Body of pancreas (tissue), 4 donors: ENCODE data around the gene UMAD1. TPM values are rescaled to one million over a fixed set of nuclear protein-coding genes. Genes with fewer than 3 reads are reported as not detected.

ENCODE experiments used
- ATAC-seq: fragments of 150-250 bp; one replicate; pipeline ENCODE4 v1.9.1; 2016
- DNase-seq, 4 donors: peaks; one replicate each; pipeline ENCODE4 v3.0.0-alpha.2; 2019
- H3K27ac ChIP-seq, 4 donors: fragments of 200-600 bp; sonication (generic); 1 replicate in 3 of 4; 2 replicates in 1 of 4; pipeline versions ENCODE4 v1.5.1 to v1.6.1; 2016 to 2019; ENCODE audit warnings: mild to moderate bottlenecking in 1 of 4, mixed read lengths in 1 of 4, moderate library complexity in 1 of 4
- H3K27me3 ChIP-seq, 2 donors: fragments of 200-600 bp; sonication (generic); one replicate each; pipeline ENCODE4 v1.6.0; 2016; ENCODE audit warnings: mild to moderate bottlenecking in 1 of 2
- H3K36me3 ChIP-seq, 2 donors: fragments of 200-600 bp; sonication (generic); replicated peaks in 1 of 2; 2 replicates each; pipeline ENCODE4 v1.5.1; 2016; ENCODE audit warnings: low read depth in 2 of 2; ENCODE audit not compliant: insufficient read depth in 1 of 2
- H3K4me1 ChIP-seq: fragments of 200-600 bp; sonication (generic); one replicate; pipeline ENCODE4 v1.6.0; 2016
- H3K4me3 ChIP-seq, 2 donors: fragments of 200-600 bp; sonication (generic); 1 replicate in 1 of 2; 2 replicates in 1 of 2; pipeline ENCODE4 v1.5.1; 2016 to 2019
- H3K9me3 ChIP-seq, 3 donors: fragments of 200-600 bp; sonication (generic); 1 replicate in 2 of 3; 2 replicates in 1 of 3; pipeline ENCODE4 v1.5.1; 2016
- CTCF ChIP-seq, 7 experiments: fragments of 450-650 bp in 4 of 7; fragments of 200-600 bp in 3 of 7; sonication (generic) in 3 of 7; IDR thresholded peaks; one replicate each; pipeline ENCODE4 v1.5.1; 2016 to 2019; ENCODE audit warnings: antibody characterized with exemption in 7 of 7
- POLR2A ChIP-seq, 3 donors: fragments of 450-650 bp; IDR thresholded peaks; one replicate each; pipeline ENCODE4 v1.6.1; 2016; ENCODE audit warnings: antibody characterized with exemption in 3 of 3, mild to moderate bottlenecking in 2 of 3
- WGBS, 2 donors: methylation state at CpG; one replicate each; pipeline ENCODE4 v1.1.5; 2017; 5-methylcytosine and 5-hydroxymethylcytosine counted together
- intact Hi-C: fragments of 100-400 bp; cut with DNase I; formaldehyde crosslinking; loops from one replicate; pipeline ENCODE4 v1.15.1; 2023
- total RNA-seq, 2 donors: library from RNA; depleted of rRNA; stranded (reverse); fragments of >200 nt; gene quantifications; one replicate each; pipeline ENCODE4 v1.1.0, GENCODE V29; 2016

Gene UMAD1
- total RNA-seq, 2 donors from 2014 or later = 15.8 to 34.8 TPM

GRCh38 chr7:7761974-7762779, 121.6 kb downstream of the UMAD1 start:
- intact Hi-C loops = no loop called here
- peaks cover 22% of the 10 kb centered on the region for H3K4me1 ChIP-seq
- WGBS, 2 donors = 33 to 38% methylated on average over 9 of the region's 9 CpGs
- no peaks in the 10 kb centered on the region for H3K27me3 ChIP-seq
- DNase-seq (no peak), ATAC-seq (no peak)
- H3K36me3 ChIP-seq = no peaks in the 10 kb centered on the region
- H3K27ac ChIP-seq = peak overlapping the region in 2 of 4 donors; percentile 26 to 30
- no peaks in the 10 kb centered on the region for H3K9me3 ChIP-seq
- TF ChIP-seq CTCF (IDR thresholded peaks at IDR 0.05) (no peak), POLR2A (IDR thresholded peaks at IDR 0.05) (no peak)
- H3K4me3 ChIP-seq = no peak overlapping the region

- H3K9me3 ChIP-seq = no peaks in the 10 kb centered on the region
- DNase-seq (no peak), ATAC-seq (peak; percentile 62)
- intact Hi-C loops = no loop called here
- H3K36me3 ChIP-seq = no peaks in the 10 kb centered on the region
- H3K4me1 ChIP-seq = peaks cover 19% of the 10 kb centered on the region
- WGBS, 2 donors = 75 to 84% methylated on average over 3 of the region's 3 CpGs
- no peak overlapping the region for H3K27ac ChIP-seq
- no peak overlapping the region for H3K4me3 ChIP-seq
- no peaks in the 10 kb centered on the region for H3K27me3 ChIP-seq
- no peak for TF ChIP-seq CTCF (IDR thresholded peaks at IDR 0.05)
- no peak for TF ChIP-seq POLR2A (IDR thresholded peaks at IDR 0.05)
Measured at GRCh38 chr7:7764520-7765396, 124.2 kb downstream of the UMAD1 start.

- ATAC-seq = no peak
- no peak overlapping the region for H3K4me3 ChIP-seq
- intact Hi-C loops = no loop called here
- no peaks in the 10 kb centered on the region for H3K27me3 ChIP-seq
- no peak overlapping the region for H3K27ac ChIP-seq
- no peaks in the 10 kb centered on the region for H3K9me3 ChIP-seq
- H3K36me3 ChIP-seq = no peaks in the 10 kb centered on the region
- TF ChIP-seq CTCF (IDR thresholded peaks at IDR 0.05) (no peak), POLR2A (IDR thresholded peaks at IDR 0.05) (no peak)
- no peak for DNase-seq
- H3K4me1 ChIP-seq = peaks cover 19% of the 10 kb centered on the region
Measured at GRCh38 chr7:7765422-7765821, 124.9 kb downstream of the UMAD1 start.

- ATAC-seq = no peak
- no peak for DNase-seq
- no peaks in the 10 kb centered on the region for H3K36me3 ChIP-seq
- TF ChIP-seq CTCF (IDR thresholded peaks at IDR 0.05) (no peak), POLR2A (IDR thresholded peaks at IDR 0.05) (no peak)
- H3K4me3 ChIP-seq = no peak overlapping the region
- H3K4me1 ChIP-seq = peaks cover 18% of the 10 kb centered on the region
- H3K27me3 ChIP-seq = no peaks in the 10 kb centered on the region
- no peak overlapping the region for H3K27ac ChIP-seq
- no peaks in the 10 kb centered on the region for H3K9me3 ChIP-seq
- intact Hi-C loops = no loop called here
Measured at GRCh38 chr7:7766671-7767070, 126.1 kb downstream of the UMAD1 start.
